Measurements from ENCODE around the gene DTNB.
"Not testable (repeated sequence)": the region's sequence is repeated elsewhere in the genome, so short reads cannot be mapped to it uniquely, and the experiment has no call there.

Gene DTNB

DNA sequence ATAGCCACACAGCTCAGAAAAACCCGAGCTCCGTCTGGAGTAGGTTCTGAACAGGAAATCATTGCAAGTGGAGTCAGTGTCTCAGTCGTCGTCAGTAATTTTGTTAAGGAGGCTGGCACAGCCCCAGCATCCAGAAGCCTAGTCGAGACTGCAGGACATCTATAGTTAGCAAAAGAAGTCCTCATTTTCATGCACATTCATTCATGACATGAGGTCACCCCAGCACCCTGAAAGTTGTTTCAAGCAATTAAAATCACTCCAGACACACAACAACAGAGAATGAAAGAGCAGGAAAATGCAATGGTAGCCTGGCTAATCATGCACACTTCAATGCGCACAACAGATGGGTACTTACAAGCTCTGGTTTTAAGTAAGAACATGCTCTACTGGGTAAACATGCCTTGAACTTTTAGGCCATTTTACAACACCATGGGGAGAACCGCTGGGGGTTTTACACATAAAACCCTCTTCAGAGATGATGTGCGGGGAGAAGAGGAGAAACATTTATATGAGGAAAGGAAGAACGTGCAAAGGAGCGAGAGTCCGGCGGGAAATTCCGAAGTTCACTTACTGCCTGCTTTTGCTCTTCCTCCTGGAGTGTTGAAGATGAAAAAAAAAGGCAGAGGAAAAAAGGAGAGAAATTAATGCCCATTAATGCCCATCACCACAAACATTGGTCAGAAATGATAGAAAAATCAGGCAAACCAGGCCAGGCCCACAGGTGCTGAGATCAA, 254.3 kb downstream of the DTNB start:
- TF ChIP-seq, protein P1, sequence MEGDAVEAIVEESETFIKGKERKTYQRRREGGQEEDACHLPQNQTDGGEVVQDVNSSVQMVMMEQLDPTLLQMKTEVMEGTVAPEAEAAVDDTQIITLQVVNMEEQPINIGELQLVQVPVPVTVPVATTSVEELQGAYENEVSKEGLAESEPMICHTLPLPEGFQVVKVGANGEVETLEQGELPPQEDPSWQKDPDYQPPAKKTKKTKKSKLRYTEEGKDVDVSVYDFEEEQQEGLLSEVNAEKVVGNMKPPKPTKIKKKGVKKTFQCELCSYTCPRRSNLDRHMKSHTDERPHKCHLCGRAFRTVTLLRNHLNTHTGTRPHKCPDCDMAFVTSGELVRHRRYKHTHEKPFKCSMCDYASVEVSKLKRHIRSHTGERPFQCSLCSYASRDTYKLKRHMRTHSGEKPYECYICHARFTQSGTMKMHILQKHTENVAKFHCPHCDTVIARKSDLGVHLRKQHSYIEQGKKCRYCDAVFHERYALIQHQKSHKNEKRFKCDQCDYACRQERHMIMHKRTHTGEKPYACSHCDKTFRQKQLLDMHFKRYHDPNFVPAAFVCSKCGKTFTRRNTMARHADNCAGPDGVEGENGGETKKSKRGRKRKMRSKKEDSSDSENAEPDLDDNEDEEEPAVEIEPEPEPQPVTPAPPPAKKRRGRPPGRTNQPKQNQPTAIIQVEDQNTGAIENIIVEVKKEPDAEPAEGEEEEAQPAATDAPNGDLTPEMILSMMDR (conservative IDR thresholded peaks at IDR 0.05; ENCODE audit: low read depth, low read length), result no peak
- DNase-seq (ENCODE audit: low read depth), result no peak
- H3K4me3 ChIP-seq (ENCODE audit: low read length), result no peak overlapping the region

DNA sequence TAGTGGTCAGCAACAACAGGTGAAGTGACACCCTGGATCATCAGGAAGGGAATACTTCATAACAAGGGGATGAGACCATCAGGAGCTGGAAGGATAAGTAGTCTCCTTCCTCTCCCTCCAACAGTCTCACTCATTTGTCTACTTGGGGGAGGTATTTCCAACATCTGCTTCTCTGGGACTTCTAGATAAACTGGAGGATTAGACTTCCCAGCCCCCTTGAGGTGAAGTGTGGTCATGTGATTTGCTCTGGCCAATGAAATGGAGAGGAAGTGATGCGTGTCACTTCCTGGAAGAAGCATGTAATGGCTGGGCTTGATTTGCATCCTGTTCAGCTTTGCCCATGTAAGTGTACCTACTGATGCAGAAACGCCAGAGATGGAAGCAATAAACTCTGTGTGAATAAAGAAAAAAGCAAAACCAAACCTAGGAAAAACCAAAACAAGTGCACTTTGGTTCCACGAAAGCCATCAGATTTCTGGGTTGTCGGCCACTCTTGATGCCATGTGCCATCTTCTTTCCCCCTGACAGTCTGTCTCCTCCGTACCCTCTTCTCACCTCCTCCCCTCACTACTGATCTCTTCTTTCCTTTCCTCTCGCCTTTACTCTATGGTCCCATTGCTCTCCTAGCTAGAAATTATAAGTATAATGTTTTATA, 255.5 kb downstream of the DTNB start:
- TF ChIP-seq, protein P1 (conservative IDR thresholded peaks at IDR 0.05; ENCODE audit: low read depth, low read length), result no peak
- H3K4me3 ChIP-seq (ENCODE audit: low read length), result no peak overlapping the region
- DNase-seq (ENCODE audit: low read depth), result no peak

DNA sequence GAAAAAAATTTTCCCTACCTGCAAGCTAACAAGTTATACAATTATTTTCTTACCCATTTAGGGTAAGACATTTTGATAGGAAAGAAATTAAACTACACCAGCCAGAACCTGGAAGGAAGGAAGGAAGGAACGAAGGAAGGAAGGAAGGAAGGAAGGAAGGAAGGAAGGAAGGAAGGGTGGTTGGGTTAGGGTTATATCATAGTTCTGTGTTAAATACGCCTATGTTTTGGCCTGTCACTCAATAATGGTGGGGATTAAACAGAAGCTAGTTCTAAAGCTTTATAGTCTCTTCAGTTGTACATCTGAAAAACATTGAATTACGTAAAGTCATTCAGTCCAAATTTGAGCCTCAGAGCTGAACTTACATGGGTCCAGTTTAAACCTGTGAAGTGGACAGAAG, 256.7 kb downstream of the DTNB start:
- no peak overlapping the region for H3K4me3 ChIP-seq (ENCODE audit: low read length)
- no peak for DNase-seq (ENCODE audit: low read depth)
- TF ChIP-seq, protein P1 (conservative IDR thresholded peaks at IDR 0.05; ENCODE audit: low read depth, low read length), result no peak

DNA sequence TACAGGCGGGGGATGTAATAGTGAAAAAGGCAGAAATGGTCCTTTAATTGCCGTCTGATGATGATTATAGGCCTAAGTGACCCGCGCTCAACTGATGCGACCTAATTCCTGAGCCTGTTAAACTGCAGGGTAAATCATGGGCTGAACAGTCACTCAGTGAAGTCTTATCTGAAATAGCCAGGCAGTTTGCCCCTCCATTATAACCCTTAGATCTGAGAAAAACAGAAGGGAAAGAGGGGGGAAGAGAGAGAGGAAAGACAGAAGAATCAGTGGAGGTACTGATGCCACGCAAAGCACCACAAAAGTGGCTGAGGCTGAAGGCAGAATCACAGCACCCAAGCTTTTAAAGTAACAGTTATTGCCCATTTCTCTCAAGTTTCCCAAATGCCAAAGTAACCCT, 258.6 kb downstream of the DTNB start:
- DNase-seq (ENCODE audit: low read depth), result no peak
- no peak overlapping the region for H3K4me3 ChIP-seq (ENCODE audit: low read length)
- TF ChIP-seq, protein P1 (conservative IDR thresholded peaks at IDR 0.05; ENCODE audit: low read depth, low read length), result no peak

DNA sequence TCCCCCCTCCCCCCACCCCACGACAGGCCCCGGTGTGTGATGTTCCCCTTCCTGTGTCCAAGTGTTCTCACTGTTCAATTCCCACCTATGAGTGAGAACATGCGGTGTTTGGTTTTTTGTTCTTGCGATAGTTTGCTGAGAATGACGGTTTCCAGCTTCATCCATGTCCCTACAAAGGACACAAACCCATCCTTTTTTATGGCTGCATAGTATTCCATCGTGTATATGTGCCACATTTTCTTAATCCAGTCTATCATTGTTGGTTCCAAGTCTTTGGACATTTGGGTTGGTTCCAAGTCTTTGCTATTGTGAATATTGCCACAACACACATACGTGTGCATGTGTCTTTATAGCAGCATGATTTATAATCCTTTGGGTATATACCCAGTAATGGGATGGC, 260.0 kb downstream of the DTNB start:
- not testable (repeated sequence) for DNase-seq (ENCODE audit: low read depth); H3K4me3 ChIP-seq (ENCODE audit: low read length)

DNA sequence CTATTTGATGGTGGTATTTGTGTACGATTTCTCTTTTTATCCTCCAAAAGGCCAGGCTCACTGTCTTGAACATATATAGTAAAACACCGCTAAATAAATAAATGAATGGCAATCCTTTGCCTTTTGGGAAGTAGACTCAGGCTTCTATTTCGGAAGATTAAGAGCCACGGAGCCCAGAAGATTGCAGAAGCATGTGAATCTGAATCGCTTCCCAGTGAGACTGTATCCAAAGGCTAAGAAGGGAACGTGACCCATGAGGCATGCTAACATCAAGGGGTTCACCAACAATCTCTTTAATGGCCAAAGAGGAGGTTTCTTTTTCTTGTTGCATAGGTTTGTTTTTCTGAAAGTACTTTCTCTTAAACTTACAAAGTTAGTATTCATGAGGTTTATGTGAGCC, 261.6 kb downstream of the DTNB start:
- no peak for DNase-seq (ENCODE audit: low read depth)
- TF ChIP-seq, protein P1 (conservative IDR thresholded peaks at IDR 0.05; ENCODE audit: low read depth, low read length), result no peak
- no peak overlapping the region for H3K4me3 ChIP-seq (ENCODE audit: low read length)

DNA sequence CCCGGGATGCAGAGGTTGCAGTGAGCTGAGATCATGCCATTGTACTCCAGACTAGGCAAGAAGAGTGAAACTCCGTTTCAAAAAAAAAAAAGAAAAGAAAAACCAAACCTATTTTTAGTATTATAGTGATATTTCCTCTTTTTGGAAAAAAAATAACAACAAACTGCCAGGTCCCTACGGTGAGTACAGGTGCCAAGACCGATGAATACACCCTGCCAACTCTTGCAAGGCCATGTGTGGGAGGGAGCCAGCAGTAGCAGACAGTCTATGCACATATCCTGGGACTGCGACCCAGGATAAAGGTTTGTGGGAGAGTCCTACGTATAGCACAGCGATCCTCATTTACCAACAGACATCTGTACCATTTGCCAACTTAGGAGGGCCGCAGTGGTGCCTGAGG, 262.1 kb downstream of the DTNB start:
- no peak for DNase-seq (ENCODE audit: low read depth)
- TF ChIP-seq, protein P1 (conservative IDR thresholded peaks at IDR 0.05; ENCODE audit: low read depth, low read length), result no peak
- no peak overlapping the region for H3K4me3 ChIP-seq (ENCODE audit: low read length)
